DMS79 (cell line): Measurements from ENCODE around the gene HS3ST4.

Source experiments
- DNase-seq: peaks from one replicate; lab custom pipeline; 2025; lab: John Stamatoyannopoulos, UW

HS3ST4 gene

GRCh38 chr16:26108836-26109505 lies 417.2 kb downstream of the HS3ST4 start:
- no peak for DNase-seq

GRCh38 chr16:26111900-26112299 lies 420.1 kb downstream of the HS3ST4 start:
- DNase-seq, result no peak

- DNase-seq, result no peak
Measured at GRCh38 chr16:26118575-26118974, 426.8 kb downstream of the HS3ST4 start.

DNA sequence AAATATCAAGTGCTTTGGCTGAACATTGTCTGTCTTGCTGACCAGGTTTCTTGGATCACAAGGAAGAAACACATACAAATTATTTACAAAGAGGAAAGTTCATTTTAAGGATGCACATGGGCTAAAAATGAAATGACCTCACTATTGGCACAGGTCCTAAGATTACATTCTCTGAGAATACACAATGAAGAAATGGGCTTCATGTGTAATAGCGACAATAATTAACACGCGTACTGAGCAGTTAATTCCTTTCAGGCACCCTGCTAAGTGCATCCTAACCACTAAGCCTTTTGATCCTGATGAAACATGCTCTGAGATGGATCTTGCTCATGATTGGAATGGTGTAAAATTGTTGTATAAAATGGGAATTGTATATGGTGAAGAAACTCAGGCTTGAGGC lies 429.0 kb downstream of the HS3ST4 start:
- no peak for DNase-seq

DNA sequence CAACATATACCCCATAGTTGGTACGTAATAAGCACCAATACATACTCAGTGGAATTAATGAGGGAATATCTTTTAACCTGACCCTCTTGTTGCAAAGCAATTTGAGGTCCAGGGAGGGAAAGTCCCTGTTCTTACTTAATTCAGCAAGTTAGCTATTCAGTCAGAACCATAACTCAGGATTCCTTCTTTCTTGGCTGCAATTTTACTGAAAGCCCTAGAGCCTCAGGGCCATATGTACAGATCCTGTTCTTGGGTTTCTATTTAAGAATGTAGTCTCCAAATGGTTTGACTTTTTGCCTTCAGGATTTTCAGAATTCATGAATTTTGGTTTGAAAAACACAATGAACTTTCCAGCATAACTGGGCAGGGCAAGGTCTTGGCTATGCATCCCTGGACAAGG lies 436.5 kb downstream of the HS3ST4 start:
- no peak for DNase-seq

DNA sequence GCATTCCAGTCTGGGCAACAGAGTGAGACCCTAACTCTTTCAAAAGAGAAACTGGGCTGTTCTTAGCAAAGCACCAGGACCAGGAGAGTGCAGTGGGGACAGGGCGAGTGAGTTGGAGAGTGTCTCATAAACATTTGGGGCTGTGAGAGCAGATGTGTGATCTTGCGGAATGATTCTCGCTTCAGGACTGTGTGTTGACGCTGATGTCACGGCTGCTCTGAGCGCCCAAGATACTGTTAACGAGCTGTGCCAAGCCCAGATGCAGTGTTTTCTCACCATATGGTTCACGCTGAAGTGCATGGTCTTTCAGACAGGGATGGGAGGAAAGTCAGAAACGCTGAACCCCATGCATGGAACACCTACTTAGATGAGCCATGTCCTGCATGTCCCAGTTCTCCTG lies 438.2 kb downstream of the HS3ST4 start:
- no peak for DNase-seq

- DNase-seq, result no peak
Measured at GRCh38 chr16:26133416-26134093, 441.8 kb downstream of the HS3ST4 start.

- no peak for DNase-seq
Measured at GRCh38 chr16:26134588-26134987, 442.8 kb downstream of the HS3ST4 start.

- DNase-seq, result no peak
Measured at GRCh38 chr16:26137956-26138355, 446.2 kb downstream of the HS3ST4 start.

DNA sequence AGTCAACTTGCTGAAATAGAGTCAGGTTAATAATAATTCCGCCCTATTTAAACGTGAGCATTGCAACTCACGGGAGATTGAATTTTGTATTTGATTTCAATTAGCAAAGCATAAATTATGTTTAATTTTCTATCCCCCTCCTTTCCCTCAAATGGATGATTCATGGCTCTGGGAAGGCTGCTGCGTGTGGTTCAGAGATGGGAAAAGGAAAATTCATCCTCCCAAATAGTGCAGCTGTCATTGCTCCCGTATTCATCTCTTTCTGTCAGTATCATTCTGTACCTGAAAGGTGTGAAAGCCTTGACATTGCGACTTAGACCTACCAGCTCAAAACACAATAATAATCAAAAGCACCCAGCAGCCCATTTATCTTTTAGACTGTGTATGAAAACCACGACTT lies 447.3 kb downstream of the HS3ST4 start:
- no peak for DNase-seq

DNA sequence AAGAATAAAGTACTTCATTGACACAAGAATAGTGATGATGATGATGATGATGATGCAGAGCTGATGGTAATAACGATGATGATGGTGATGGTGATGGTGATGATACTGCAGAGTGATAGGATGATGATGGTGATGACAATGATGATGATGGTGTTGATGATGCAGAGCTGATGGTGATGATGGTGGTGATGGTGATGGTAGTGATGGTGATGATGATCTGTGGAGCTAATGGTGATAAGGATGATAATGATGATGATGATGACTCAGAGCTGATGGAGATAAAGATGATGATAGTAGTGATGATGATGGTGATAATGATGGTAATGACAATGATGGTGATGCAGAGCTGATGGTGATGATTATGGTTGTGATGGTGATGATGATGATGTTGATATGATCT lies 448.1 kb downstream of the HS3ST4 start:
- DNase-seq, result no peak

DNA sequence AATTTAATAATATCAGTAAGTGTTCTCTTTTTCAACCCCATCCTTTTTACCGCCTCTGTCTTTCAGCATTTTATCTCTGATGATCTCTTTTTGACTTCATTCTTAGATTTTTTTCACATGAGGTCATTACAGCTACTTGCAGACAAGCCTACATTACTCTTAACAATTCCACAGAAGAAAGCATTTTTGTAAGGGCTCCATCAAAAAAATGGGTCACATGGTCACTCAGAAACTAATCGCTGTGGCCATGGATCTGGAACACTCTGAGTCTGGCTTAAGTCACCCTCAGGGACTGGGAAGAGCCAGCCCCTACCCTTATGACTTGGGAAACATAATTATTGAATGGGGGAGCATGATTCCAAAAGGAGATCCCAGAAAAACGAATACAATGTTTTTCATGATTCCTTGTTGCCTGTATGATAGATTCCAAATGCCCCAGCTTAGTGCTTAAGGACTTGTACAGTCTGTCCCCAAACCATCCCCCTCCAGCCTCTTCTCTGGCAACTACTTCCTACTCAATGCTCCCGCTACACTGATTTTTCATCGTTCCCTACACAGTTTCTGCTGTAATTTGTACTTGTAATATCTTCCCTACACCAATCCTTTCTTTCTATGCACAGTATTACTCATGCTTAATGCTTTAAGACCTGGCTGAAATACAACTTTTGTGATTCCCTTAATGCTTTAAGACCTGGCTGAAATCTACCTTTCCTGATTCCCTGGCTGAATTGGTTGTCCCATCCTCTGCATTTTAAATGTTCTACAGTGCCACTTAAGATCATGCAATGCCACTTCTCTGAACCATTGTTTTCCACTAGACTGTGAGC lies 457.8 kb downstream of the HS3ST4 start:
- DNase-seq, result no peak

DNA sequence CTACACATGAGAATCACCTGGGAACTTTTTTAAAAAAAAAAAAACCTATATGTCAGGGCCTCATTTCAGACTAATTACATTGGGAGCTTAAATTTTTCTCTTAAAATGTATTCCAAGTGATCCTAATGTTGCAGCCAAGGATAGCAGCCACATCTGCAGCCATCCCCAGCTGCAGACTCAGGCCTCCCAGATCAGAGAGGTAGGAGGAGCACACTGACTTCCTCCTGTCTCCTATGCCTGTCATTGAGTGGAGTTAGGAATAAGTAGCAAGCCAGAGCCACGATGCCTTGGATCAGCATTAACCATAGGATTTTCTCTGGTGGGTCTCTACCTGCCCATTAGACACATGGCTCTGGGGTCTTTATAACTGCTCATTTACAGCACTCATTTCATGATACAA lies 463.5 kb downstream of the HS3ST4 start:
- no peak for DNase-seq

GRCh38 chr16:26157319-26157718 lies 465.6 kb downstream of the HS3ST4 start:
- DNase-seq, result no peak

DNA sequence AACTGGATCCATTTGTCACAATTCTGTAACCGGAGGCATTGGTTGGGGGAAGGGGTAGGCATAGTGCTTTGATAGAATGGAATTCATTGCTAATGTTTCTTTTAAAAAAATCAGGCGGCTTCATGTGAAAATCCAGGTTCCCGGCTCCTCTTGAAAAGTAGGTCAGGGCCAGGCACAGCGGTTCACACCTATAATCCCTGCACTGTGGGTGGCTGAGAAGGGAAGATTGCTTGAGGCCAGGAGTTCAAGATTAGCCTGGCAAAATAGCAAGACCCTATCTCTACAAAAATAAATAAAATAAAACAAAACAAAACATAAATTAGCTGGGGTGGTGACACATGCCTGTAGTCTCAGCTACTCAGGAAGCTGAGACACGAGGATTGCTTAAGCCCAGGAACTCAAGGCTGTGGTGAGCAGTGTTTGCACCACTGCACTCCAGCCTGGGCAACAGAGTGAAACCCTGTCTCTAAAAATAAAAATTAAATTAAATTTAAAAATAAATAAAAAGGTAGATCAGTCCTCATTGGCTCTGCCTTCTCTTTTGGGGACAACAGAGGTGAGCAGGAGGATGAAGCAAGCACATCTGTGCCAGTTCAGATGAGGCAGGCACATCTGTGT lies 466.5 kb downstream of the HS3ST4 start:
- no peak for DNase-seq

GRCh38 chr16:26161461-26162180 lies 469.9 kb downstream of the HS3ST4 start:
- DNase-seq, result no peak

DNA sequence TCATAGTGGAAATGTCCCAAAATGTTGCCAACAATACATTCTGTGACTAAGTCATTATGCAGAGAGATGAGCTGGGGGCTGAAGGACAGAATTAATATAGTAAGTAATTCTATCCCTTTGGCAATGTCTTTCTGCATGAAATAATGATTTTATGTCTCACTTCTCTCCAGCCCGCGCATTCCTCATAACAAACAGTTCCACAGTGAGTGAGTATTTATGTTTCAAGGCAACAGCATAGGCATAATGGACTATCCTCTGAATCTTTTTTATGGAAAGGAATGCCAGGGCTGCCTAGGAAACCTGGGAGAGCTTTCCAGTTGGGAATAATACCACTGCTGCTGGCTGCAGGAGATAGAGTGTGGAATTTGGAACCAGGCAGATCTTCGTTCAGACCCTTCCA lies 477.7 kb downstream of the HS3ST4 start:
- no peak for DNase-seq

DNA sequence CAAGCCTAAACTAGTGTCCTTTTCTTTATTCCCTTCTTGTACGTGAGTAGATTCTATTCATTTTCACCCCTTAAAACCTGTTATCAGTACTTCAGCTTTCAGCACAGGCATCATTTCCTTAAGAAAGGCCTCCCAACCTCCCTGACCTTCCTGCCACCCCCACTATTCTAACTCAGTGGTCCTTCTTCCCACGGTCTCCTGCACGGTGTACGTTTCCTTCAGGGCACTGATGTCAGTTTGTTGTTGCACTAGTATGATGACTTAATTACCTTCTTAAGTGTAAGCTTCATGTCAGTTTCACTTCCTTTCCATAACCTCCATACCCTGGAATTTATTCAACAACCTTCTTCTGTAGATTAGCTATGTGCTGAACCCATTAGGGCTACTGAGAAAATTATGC lies 484.2 kb downstream of the HS3ST4 start:
- DNase-seq, result no peak

GRCh38 chr16:26177438-26177837 lies 485.7 kb downstream of the HS3ST4 start:
- DNase-seq, result no peak

- DNase-seq, result no peak
Measured at GRCh38 chr16:26178298-26178697, 486.5 kb downstream of the HS3ST4 start.

DNA sequence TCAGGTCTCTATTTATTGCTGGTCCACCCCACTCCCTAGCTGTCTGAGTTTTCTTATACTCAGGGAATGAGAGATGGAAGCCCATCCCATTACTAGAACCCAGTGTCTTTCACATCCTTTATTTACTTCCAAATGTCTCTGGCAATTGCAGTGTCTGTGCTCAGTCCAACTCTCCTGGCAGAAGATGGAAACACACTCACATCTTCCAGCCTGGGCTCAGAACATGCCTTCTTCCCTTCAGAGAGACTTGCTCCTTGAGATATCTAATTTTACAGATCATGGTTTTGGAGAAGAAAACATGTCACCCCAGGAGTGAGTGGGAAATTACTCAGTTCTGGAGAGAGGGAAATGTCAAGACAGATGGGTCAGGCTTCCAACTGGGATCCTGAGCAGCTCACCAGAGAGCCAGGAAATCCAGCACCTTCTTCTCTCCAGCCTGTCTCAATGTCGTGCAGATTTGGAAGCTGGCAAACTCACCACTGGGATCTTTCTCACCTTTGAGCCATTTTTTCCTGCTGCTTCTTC lies 494.4 kb downstream of the HS3ST4 start:
- no peak for DNase-seq
